ENCODE measurements around the gene ZBTB5. TPM values are rescaled to one million over a fixed set of nuclear protein-coding genes. Genes with fewer than 3 reads are reported as not detected.

The ZBTB5 gene
- total and polyA plus RNA-seq, 2 donors (not counting 3 experiments of a cell fraction or from before 2014, with no cell fraction given): 10.0 to 13.7 TPM

DNA sequence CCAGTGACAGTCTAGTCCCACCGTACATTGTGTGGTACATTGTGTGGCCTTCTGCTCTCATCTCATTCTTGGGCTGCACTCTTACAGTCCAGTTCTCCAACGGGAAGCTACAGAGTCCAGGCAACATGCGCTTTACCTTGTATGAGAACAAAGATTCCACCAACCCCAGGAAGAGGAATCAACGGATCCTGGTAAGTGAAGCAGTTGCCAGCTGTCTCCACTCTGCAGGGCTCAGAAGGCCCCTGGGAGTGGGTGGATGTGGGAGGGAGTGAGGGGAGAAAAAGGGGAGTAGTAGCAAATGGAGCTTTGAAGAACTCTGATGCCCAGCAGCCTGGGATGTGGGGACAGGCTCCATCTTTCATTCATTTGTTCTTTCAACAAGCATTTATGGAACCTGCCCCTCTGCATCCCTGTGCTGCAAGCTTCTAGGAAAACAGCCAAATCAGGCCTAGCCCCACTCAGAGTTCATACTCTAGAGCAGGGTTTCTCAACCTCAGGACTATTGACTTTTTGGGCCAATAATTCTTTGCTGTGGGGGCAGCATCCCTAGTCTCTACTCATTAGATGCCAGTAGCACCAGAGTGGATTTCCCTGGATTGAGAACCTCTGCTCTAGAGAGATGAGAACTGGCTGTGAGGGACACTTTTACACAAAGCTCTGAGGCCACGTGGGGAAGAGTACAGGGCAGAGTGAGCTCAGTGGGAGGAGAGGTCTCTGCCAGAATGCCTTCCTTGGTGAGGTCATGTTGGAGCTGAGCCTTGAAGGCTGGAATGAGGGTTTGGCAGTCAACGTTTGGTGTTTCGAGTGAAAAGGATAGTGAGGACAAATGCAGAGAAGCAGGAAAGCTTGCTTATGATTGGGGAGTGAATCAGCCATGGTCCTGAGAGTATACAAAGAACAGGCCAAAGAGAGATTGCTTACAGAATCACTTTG lies 21.6 kb upstream of the ZBTB5 start:
- Histone ChIP-seq H2AFZ (ENCODE audit: low read depth, low read length) (peak overlapping the region; percentile 94), H3K79me2 (ENCODE audit: control insufficient read depth, insufficient read depth, low read length) (peaks cover 8% of the 10 kb centered on the region), H3K9me1 (replicated peaks; ENCODE audit: control insufficient read depth, extremely low read depth, insufficient read depth, low read length) (no peaks in the 10 kb centered on the region), H3K4me1 (ENCODE audit: control insufficient read depth, extremely low read depth, insufficient read depth, low read length) (peaks cover 16% of the 10 kb centered on the region), H3K36me3 (ENCODE audit: control insufficient read depth in 2 of 2, extremely low read depth in 1 of 2, insufficient read depth in 2 of 2, low read length in 2 of 2) (no peaks in the 10 kb centered on the region), H3K9ac (replicated peaks; ENCODE audit: extremely low read depth, insufficient read depth, low read length) (peak overlapping the region; percentile 70), H3K27me3 (ENCODE audit: control insufficient read depth in 2 of 2, insufficient read depth in 2 of 2, low read length in 2 of 2) (no peaks in the 10 kb centered on the region), H3K4me3 (replicated peaks in 1 of 3; ENCODE audit: insufficient read depth in 1 of 3, low read depth in 1 of 3, low read length in 3 of 3) (peak overlapping the region; percentile 46 to 78 (median 76)), H3K9me3 (replicated peaks; ENCODE audit: control insufficient read depth, insufficient read depth, low read length) (no peaks in the 10 kb centered on the region), H3K27ac (ENCODE audit: insufficient read depth, low read depth, low read length) (no peak overlapping the region), H4K20me1 (replicated peaks; ENCODE audit: control insufficient read depth, extremely low read depth, insufficient read depth, low read length) (no peaks in the 10 kb centered on the region), H3K4me2 (ENCODE audit: insufficient read depth, low read length) (peak overlapping the region; percentile 83)
- POLR2A ChIA-PET: interaction anchor here (2.3 kb wide), 1 partner anchor 22 kb away, joined by 9 read pairs; the partner anchor contains the start of gene ZBTB5
- CTCF ChIA-PET: interaction anchor here (1.3 to 3.5 kb wide), 3 partner anchors 14 to 777 kb away, joined by 4 to 12 read pairs (median 5); no protein-coding TSS in a partner anchor
- intact Hi-C loops (cut with micrococcal nuclease) (loop anchor here (10.0 kb wide), 1 partner anchor 298 kb away; the partner anchor contains the start of gene EXOSC3), dilution Hi-C loops (cut with MboI; ENCODE audit: extremely low pct_ligation_motif_present, low sequenced_read_pairs) (no loop called here)
- DNase-seq (ENCODE audit: low read depth, low spot score) (no peak), FAIRE-seq (peak; percentile 33)
- no TSS peak for BruUV-seq (replicated peaks)
- no peak for TF ChIP-seq POLR2AphosphoS5 (IDR thresholded peaks at IDR 0.05; ENCODE audit: insufficient read depth, low read depth, low read length)
- TF ChIP-seq CTCF (IDR thresholded peaks at IDR 0.05; ENCODE audit: extremely low read depth in 1 of 2, insufficient read depth in 1 of 2, low read depth in 1 of 2, low read length in 2 of 2): no peak
- no peak for TF ChIP-seq JUN (IDR thresholded peaks at IDR 0.05; ENCODE audit: borderline replicate concordance, insufficient read depth, insufficient read length, low read depth)
- TF ChIP-seq GATA2 (IDR thresholded peaks at IDR 0.05; ENCODE audit: insufficient read depth, insufficient read length, low read depth, low read length): no peak
- no peak for TF ChIP-seq EZH2 (IDR thresholded peaks at IDR 0.05; ENCODE audit: borderline replicate concordance, low read depth, low read length, severe bottlenecking)
- no peak for TF ChIP-seq POLR2A (IDR thresholded peaks at IDR 0.05; ENCODE audit: low read depth, low read length)
- no peak for TF ChIP-seq FOS (IDR thresholded peaks at IDR 0.05; ENCODE audit: borderline replicate concordance, insufficient read depth, low read length)
- no peak for TF ChIP-seq MYC (IDR thresholded peaks at IDR 0.05; ENCODE audit: low read depth, low read length)
- no peak for TF ChIP-seq MAX (IDR thresholded peaks at IDR 0.05; ENCODE audit: insufficient read depth, insufficient read length)

Measured in endothelial cell of umbilical vein (primary cell).